Measurements from ENCODE around the gene SERPINB10.

GRCh38 chr18:63904694-63905093 is 3.1 kb upstream of the SERPINB10 start:
- TF ChIP-seq CTCF (IDR thresholded peaks at IDR 0.05; ENCODE audit: poor library complexity) (no peak), EZH2 (IDR thresholded peaks at IDR 0.05; ENCODE audit: borderline replicate concordance) (no peak)

Data from hepatocyte (in vitro differentiated cells).